Stimulated activated CD8-positive, alpha-beta memory T cell treated with anti-CD3 and anti-CD28 coated beads, Interleukin-4, amount 100 ng/mL, for 1 hour (primary cell): ENCODE results near the gene NPTN.
"Not testable (repeated sequence)": the region's sequence is repeated elsewhere in the genome, so short reads cannot be mapped to it uniquely, and the experiment has no call there.

ENCODE experiments used
- DNase-seq, 2 donors: peaks; one replicate each; pipeline ENCODE4 v3.0.0-alpha.2; 2020; ENCODE audit warnings: low read depth in 2 of 2, low spot score in 1 of 2

NPTN gene

DNA sequence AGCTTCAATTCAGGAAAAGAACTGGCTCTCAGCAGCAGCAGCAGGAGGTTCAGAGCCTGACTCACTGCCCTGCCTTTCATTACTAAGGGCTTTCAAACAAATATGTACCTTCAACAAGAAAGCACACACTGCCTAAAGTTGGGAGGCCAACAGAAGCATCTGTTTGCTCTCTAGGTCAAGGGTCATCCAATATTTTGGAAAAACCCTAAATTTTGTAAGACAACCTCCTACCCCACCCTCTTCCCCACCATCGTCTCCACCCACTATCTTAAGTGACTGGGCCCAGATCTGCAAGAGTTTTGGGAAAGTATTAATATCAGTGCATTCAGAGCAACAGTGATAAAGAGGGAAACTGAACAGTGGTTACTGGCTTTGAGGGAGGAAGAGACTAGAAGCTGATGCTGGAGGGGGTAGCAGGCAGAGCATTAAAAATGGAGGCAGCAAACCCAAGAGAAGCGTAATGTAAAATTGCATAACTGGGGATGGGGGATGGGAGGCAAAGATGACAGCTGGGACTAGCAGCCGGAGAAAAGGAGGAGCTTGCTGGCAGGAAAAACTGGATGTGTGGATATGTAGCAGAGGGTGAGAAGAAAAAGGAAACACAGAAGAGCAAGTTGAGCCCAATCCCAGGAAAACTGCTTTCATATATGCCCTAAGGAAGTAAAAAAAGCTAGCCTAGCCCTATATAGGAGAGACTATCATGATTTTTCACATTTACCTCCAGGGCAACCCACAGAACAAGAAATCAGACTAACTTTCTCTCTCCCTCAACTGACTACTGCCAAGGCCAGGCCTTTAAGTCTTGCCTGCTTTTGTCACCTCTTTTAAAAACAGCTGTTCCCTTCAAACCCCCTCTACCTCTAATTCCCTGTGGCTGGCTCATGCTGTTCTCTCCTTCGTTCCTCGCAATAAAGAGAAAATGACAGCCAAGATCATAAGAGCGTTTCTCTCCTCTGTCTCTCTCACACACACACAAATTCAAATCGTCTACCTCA lies 31.4 kb downstream of the NPTN start:
- no peak for DNase-seq

DNA sequence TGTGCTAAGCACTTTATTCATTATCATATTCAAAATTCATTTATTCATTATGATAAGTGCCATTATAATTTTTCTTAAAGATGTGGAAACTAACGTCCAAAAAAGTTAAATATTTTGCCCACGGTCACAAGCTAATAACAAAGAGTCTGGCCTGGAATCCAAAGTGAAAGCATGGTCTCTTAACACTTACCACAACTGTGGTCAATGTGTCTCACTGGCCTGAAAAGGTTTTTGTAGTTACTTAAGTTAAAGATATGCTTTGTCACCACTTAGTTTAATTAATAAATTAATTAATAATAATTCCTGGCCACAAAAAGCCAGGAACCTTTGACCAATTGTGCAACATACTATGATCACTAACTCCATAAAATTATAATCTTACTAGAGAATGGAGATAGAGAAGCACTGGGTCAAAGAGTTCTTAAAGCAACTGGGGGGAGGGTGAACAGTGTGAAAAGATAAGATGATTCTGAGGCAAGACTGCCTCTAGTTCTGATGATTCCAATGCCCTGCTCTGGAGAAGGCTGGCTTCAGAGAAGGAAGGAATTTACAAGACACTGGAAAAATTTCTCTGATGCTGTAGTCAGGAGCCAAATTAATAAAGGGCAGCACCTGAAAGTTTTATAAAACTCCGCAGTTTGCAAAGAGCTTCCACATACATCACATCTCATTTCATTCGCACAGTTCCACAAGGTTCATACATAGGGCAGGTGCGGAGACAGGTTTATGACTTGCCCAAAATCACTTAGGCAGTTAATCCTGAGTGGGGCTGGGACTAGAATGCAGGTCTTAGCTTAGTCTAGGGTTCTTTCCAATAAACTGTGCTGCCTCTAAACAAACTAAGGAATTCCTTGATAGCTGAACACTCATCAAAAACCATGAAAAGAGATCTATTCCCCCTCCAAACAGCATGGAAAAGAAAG lies 32.5 kb downstream of the NPTN start:
- no peak for DNase-seq

DNA sequence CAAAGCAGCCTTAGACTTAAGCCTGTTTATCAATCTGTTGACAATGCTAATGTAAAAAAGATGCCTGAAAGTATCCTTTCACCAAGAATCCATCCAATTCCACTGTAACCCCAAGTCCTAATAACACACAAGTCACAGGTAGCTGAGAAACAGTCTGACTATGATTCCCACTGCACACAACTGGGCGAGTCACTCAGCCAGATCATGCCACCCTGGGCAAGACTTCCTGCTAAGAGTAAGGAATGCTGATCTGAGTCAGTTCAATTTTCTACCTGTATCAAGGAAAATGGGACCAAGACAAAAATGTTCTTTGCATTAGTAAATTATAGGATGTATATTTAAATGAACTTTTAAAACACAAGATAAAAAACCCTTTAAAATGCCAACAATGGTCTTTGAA lies 33.3 kb downstream of the NPTN start:
- no peak for DNase-seq

DNA sequence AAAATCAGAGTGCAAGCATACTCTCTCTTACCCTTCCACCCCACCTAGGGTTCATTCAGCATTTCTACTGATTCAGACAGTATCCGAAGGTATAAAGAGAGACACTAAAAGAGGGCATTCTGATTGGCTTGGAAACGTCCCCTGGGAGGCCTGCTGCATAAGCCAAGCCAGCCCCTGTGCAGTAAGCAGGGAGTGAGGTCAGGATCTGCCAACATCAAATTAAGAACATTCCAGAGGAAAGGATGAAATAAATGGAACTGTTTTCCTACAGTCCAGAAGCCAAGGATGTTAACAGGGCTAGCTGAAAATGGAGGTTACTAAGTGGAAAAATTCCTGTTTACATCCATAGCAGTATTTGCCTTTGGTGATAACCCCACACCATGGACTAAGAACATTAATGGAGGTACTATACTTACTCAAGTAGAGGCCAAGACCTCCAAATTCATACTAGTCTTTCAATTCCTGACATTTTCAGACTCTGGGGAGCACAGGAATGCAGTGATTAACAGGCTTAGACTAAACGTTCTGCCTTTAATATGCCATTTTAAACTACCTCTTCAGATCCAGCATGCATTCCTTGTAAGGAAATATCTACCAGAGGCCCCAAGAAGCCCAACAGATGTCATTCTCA lies 34.5 kb downstream of the NPTN start:
- DNase-seq = no peak

DNA sequence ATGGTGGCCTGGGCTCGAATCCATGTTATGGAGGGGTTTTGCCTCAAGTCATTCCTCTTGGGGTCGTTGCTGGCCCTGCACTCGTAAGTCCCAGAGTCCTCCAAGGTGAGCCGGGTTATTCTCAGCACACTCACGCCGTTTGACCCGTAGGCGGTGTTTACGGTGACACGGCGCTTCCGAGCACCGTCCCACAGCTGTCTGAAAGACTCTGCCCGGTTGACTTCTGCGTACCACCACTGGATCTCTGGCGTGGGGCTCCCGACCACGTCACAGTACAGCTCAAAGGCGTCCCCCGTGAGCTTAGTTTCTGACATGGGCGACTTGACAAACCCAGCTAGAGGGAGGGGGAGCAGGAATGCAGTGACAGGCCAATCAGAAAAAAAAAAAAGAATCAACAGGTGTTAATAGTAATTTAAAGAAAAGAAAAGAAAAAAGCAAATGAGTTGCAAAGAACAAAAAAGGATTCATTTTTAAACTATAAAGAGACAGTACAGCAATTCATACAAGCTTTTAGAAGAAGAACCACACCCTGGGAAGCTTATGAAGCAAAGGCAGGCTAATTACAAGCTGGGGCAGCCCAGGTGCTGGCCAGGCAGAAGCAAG lies 36.1 kb downstream of the NPTN start:
- DNase-seq = no peak

DNA sequence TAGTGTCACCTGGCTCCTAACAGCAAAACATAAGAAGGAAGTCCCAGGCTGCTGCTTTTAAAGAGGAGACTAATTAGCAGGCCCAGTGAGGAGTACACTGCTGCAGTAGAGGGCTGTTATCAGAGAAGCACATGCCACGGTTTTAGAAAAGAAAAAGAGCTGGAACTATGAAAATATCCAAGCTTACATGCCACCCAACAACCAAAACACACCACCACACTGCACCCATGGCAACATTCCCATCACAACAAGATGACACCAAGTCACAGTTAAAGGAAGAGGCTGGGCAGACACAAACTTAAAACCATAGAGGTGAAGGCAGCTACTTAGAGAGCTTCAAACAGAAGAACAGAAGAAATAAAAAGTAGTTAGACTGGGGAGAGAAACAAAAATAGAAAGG lies 37.0 kb downstream of the NPTN start:
- no peak for DNase-seq

DNA sequence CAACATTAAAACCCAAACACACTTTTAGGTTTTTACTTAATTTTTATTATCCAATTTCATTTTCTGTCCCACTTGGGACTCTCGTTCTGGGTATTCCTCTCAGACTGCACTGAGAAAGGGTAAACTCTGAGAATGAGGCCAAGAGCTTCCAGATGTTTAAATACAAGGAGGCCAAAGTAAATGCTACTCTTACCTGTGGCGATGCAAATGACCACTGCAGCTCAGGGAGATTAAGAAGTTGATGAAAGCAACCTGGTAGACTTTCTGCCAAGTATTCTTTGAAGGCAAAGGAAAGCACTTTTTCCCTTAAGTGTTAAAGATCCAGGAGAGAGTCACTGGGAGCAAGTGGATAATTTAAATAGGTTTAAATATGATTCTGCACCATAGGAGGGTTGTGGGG lies 39.1 kb downstream of the NPTN start:
- DNase-seq = no peak

DNA sequence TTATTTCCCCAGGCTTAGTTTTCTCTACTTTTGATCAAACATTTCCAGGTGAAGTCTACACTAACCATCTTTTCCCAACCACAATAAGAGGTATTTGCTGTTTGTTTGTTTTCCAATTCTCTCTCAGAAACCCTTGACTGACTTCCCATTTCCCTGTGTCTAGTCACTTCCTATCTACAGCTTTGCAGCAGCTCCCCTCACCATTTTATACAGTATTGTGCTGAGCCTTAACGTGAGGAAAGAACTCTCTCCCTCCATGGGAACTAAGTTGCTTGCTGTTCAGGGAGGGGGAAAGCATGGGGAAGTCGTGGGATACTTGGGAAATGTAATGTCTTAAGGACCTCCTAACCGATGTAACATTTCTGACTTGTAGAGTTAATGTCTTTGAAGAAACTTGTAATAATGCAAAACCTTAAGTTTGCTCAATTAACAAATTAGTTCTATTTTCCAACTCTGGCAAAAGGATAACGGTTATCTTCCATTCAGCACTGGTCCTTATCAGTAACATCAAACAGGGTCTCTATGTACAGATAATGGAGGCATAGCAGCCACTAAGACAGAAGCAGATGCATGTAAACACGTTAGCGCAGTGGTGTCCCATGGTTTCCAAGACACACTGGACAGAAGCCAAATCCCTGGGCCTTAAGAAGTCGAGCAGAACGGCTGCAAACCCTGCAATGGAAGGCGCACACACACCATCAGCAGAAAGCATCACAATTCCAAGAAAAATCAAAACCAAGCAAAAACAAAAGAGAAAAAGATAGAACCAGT lies 39.7 kb downstream of the NPTN start:
- DNase-seq = no peak

DNA sequence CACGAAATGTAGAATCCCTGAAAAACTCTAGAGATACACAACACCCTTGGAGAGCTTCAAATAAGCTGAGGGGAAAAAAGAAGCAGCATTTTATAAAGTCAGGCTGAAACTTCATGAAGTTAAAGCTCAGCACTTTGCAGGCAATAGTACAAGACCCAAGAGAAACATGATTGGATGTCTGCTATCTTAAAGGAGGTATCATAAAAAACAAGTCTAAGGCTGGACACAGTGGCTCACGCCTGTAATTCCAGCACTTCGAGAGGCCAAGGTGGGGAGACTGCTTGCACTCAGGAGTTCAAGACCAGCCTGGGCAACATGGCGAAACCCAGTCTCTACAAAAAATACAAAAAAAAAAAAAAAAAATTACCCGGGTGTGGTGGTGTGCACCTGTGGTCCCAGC lies 42.9 kb downstream of the NPTN start:
- DNase-seq = no peak

DNA sequence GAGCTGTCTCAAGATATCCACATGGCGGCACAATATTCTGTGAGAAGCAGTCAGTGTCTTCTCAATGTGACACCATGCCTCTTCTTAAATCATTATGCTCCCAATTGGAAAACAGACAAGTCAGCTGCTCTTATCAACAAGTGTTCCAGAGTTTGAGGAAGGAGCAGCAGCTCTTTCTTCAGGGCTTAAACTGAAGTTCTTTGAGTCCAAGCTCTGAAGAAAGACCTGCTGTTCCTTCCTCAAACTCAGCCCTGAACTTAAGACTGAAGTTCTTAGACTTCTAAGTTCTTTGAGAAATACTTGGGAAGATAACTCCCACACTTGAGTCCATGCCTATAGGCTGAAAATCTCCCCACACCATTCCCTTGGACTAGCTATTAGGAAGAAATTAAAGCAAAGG lies 43.4 kb downstream of the NPTN start:
- DNase-seq = no peak

DNA sequence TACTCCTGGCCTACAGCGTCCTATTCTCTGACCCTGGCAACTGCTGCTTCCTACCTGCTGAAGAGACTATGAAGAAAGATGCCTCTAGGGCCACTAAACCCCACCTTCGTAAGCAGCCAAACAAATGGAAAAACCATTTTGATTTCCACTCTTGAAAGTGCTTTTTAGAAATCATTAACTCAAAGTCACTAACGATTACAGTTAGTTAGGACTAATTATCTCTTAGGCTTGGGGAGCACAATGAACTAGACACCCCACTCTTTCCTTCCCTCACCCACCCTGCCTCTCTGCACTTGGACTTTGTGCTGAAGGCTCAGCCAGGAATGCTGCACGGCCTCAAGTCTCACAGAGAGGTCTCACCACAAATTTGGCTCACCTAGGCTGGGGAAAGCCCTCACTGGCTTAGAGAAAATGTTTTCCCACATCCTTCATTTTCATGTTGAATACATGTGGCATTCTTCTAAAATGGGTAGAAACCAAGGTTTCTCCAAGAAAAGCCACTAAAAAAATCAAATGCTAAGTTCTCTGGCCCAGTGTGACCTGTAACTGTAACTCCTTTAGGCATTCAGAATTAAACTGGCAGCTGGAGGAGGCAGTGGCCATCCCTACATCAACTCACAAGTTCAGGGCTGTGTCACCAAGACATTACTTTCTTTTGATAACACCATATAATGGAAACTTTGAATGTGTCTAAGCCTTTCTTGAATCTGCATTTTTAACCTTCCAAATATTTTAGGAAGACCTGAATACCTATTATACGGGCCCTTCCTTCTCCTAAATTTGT lies 47.1 kb downstream of the NPTN start:
- no peak for DNase-seq

DNA sequence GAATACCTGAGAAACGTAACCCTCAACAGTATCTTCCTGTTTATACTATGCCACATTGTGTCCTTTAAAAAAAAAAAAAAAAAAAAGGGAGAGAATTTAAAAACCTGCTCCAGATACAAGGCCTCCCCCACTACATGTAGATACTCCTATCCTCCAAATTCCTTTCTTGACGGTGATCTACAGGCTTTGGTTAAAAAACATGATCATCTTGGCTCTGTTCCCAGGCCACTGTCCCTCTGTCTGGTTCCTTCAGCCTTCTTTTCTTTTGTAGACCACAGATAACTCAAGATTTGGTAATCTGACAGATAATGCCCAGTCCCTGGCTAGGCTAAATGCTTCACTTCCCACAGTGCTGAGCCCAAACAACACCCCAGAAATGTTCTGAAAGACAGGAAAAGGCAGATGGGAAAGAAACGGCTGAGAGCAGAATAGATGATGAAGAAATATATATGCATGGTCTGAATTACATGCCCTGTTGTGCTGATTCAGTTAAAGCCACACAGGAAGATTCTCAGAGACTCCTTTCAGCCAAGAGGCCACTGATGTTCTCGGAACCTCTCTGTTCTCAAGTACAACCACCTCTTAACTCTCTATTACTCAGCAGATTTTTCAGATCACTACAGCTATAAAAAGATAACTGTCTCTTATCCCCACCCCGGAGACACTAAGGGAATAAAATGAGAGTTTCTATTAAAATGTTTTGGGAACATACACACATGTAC lies 48.3 kb downstream of the NPTN start:
- no peak for DNase-seq

DNA sequence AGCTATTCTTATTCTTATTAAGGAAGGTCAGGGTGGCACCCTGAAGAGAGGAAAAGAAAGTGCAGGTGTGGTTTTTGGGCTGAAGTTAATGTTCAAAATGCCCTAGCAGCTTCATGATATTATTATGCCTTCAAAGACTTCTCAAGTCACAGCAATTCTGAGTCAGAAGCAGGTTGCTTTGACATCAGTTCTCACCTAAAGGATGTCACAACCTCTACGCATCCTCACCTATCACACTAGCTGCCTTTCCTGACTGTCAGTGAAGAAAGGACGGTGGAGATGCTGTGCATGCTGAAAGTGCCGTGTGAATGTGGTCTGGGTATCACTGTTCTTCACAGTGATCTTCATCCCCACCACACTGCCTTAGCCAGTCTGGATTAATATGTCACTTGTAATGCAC lies 49.6 kb downstream of the NPTN start:
- DNase-seq = no peak

DNA sequence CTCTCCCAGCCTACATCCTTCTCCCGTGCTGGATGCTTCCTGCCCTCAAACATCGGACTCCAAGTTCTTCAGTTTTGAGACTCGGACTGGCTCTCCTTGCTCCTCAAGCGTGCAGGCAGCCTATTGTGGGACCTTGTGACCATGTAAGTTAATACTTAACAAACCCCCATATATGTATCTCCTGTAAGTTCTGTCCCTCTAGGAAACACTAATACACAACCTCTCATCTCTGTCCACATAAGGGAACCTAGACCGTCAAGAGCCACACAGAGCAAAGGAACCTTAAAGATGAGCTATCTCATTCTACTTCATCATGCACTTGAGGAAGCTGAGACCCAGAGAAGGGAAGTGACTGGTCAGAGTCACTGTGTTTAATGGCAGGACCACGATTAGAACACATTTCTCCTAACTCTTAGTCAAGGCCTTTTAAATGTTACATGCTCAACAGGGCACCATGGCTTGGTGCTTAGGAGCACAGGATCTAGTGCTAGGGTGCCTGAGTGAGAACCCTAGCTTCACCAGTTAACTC lies 50.3 kb downstream of the NPTN start:
- no peak for DNase-seq

DNA sequence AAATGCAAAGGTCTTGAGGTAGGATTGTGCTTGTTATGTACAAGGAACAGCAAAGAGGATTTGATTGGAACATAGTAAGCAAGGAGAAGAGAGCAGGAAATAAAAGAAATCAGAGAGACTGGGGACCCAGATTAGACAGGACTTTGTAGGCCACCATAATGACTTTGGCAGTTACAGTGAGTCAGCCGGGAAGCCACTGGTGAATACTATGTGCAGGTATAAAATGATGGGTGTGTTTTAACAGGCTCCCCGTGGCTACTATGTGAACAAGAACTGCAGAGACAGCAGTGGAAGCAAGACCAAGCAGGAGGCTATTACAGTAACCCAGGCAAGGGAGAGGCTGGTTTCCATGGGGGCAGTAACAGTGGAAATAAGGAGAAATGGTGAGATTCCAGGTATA lies 55.2 kb downstream of the NPTN start:
- no peak for DNase-seq

DNA sequence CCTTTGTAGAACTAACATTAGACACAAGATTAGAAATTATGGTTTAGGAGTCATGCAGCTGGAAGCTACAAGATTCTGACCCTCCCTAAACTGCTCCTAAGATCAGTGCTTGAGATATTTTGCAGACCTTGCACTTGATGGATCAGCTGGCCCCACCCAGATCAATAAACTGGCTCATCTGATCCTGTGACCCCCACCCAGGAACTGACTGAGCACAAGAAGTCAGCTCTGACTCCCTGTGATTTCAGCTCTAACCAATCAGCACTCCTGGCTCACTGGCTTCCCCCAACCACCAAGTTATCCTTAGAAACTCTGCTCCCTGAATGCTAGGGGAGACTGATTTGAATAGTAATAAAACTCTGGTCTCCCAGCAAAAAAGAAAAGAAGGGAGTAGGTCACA lies 55.6 kb downstream of the NPTN start:
- not testable (repeated sequence) for DNase-seq

DNA sequence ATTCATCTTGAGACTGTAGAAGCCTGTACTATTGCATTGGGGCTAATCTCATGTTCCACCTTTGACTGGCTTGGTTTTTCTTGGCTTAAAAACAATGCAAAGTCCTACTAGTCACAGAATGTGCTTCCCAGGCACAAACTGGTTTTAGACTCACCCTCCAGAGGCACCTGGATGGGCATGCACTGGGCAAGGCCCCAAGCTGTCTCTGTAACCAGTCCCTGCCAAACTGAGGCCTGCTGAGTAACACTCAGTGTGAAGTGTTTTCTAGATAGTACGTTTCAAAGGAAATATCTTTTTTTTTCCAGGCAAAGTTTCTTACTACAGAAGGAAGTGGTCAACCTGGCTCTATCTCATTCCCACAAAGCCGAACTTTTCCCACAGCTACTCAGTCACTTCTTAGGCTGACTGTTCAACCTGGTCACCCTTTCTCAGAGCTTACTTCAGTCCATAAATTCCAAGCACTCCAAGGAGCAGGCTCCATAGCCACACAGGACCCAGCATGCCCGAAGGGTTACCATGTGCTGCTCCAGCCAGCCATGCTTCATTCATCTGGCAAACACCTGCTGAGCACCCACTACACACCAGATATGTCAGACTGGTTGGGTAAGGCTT lies 57.4 kb downstream of the NPTN start:
- no peak for DNase-seq

DNA sequence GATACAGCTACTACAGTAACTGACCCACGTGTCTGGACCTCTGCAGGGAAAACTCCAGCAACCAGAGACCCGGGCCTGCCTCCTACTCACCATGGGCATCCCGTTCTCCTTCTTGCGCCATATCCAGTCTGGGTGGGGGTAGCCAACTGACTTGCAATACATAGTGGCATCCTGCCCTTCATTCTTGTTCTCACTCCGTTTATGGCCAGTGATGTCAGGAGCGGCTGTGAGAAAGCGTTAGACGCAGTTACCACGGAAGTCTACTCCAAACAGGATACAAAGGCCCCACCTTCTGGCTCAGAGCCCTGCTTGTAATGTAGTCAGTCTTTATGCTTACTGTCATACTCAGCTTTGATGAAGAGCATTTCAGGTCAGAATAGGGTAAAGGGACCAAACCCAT lies 59.6 kb downstream of the NPTN start:
- no peak for DNase-seq
